ENCODE results near the gene ENTPD7.

DNA sequence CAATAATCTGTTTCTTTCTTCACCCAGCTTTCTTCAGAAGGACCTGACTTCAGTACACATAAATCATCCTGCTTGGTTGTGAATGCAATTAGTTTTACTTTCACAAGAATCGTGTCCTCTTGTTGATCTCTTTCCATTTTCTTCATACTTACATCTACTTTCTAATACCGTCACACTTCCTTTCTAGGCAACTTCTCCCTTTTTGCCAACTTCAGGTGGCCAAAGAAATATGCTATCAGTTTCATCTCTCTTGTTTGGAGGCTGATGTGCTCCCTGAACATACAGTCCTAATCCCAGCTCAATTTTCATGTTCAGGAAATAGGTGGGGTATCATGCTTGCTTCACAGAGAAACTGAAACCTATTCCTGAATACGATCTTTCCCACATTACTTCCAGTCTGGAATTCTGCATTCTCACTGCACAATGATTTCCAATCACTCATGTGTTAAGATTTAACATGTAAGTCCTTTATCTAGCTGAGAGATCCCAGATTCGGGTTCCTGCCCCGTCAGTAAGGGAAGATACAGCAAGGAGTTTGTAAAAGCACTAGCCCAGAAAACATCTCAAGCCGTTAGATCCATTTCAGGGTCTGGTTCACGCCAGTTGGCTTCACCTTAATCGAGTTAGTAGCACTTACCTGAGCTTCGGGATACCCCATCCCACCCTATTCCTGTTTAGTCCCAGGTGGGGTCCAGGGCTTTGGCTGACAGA is 40.1 kb upstream of the ENTPD7 start:
- TF ChIP-seq TCF12 (IDR thresholded peaks at IDR 0.05; ENCODE audit: low read depth, low read length) (no peak), RFX5 (IDR thresholded peaks at IDR 0.05; ENCODE audit: borderline replicate concordance, low read depth, low read length) (no peak), POLR2AphosphoS5 (IDR thresholded peaks at IDR 0.05; ENCODE audit: low read depth, low read length) (no peak)
- TF ChIP-seq, protein P1, sequence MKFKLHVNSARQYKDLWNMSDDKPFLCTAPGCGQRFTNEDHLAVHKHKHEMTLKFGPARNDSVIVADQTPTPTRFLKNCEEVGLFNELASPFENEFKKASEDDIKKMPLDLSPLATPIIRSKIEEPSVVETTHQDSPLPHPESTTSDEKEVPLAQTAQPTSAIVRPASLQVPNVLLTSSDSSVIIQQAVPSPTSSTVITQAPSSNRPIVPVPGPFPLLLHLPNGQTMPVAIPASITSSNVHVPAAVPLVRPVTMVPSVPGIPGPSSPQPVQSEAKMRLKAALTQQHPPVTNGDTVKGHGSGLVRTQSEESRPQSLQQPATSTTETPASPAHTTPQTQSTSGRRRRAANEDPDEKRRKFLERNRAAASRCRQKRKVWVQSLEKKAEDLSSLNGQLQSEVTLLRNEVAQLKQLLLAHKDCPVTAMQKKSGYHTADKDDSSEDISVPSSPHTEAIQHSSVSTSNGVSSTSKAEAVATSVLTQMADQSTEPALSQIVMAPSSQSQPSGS (IDR thresholded peaks at IDR 0.05; ENCODE audit: low read length) = no peak
- TF ChIP-seq, protein P2, sequence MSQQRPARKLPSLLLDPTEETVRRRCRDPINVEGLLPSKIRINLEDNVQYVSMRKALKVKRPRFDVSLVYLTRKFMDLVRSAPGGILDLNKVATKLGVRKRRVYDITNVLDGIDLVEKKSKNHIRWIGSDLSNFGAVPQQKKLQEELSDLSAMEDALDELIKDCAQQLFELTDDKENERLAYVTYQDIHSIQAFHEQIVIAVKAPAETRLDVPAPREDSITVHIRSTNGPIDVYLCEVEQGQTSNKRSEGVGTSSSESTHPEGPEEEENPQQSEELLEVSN (IDR thresholded peaks at IDR 0.05) = no peak
